C4-2B (cell line): Measurements from ENCODE around the gene ST6GALNAC6.

ENCODE experiments used
- CTCF ChIP-seq: fragments of 450-650 bp; conservative IDR thresholded peaks from 2 replicates; pipeline ENCODE4 v1.5.1; 2017; ENCODE audit warnings: mild to moderate bottlenecking
- ZFX ChIP-seq: fragments of 450-650 bp; IDR thresholded peaks from 2 replicates; pipeline ENCODE4 v1.6.1; 2017

GRCh38 chr9:127873886-127874285, 25.5 kb downstream of the ST6GALNAC6 start:
- TF ChIP-seq CTCF (no peak), ZFX (no peak)
